Right lobe of liver (tissue), 6 donors: ENCODE results near the gene MEA1. TPM values are rescaled to one million over a fixed set of nuclear protein-coding genes. Genes with fewer than 3 reads are reported as not detected.

Experiments
- ATAC-seq, 4 donors: fragments of 200-7000 bp; cut with Tn5 transposase; one replicate each; pipeline ENCODE4 v1.9.1; 2020; ENCODE audit warnings: mild to moderate bottlenecking in 4 of 4, moderate library complexity in 4 of 4
- DNase-seq, 3 donors: peaks; one replicate each; pipeline ENCODE4 v3.0.0-alpha.2; 2020
- H3K27ac ChIP-seq, 3 donors: fragments of 200-600 bp; one replicate each; pipeline ENCODE4 v1.8.0; 2022
- H3K27me3 ChIP-seq, 2 donors: fragments of 200-600 bp; one replicate each; pipeline ENCODE4 v1.8.0; 2022
- H3K36me3 ChIP-seq, 4 donors: fragments of 200-600 bp; sonication (generic) in 1 of 4; one replicate each; pipeline versions ENCODE4 v1.5.1 to v1.8.0; 2017 to 2022; ENCODE audit warnings: control low read depth in 1 of 4
- H3K4me1 ChIP-seq, 4 donors: fragments of 200-600 bp; sonication (generic) in 1 of 4; one replicate each; pipeline versions ENCODE4 v1.5.1 to v1.8.0; 2017 to 2022; ENCODE audit warnings: control low read depth in 1 of 4
- H3K4me3 ChIP-seq, 3 donors: fragments of 200-600 bp; one replicate each; pipeline ENCODE4 v1.8.0; 2022
- H3K9me3 ChIP-seq, 4 donors: fragments of 200-600 bp; sonication (generic) in 1 of 4; one replicate each; pipeline versions ENCODE4 v1.5.1 to v1.8.0; 2017 to 2022; ENCODE audit warnings: control low read depth in 1 of 4
- CTCF ChIP-seq, 4 donors: fragments of 200-600 bp in 3 of 4; fragments of 450-650 bp in 1 of 4; IDR thresholded peaks; one replicate each; pipeline versions ENCODE4 v1.5.1 to v1.8.0; 2016 to 2022; ENCODE audit warnings: antibody characterized with exemption in 4 of 4, mild to moderate bottlenecking in 2 of 4
- POLR2A ChIP-seq: fragments of 450-650 bp; IDR thresholded peaks from one replicate; pipeline ENCODE4 v1.6.1; 2017; ENCODE audit warnings: antibody characterized with exemption, mild to moderate bottlenecking
- WGBS: methylation state at CpG from one replicate; pipeline ENCODE4 v1.1.6; 2018; ENCODE audit warnings: low coverage, low lambda C conversion rate; ENCODE audit not compliant: insufficient coverage; ENCODE audit errors: missing lambda C conversion rate; 5-methylcytosine and 5-hydroxymethylcytosine counted together
- intact Hi-C, 2 donors: fragments of 100-400 bp; cut with DNase I; formaldehyde crosslinking; loops; one replicate each; pipeline versions ENCODE4 v1.11.2 to v1.14.1; 2022
- total RNA-seq, 6 experiments: library from RNA; depleted of rRNA in 2 of 6; stranded (reverse); fragments of >200 nt in 2 of 6; fragmentation: NEBNext Ultra II Directional in 3 of 6; extraction: Animal tissue kit (Norgen Biotek cat#: 25700) in 3 of 6; gene quantifications; one replicate each; pipeline versions ENCODE4 v1.1.0 to v1.2.4, GENCODE V29; 2016 to 2023
- donor health status: DM: no; HTN: yes; CAD: no.
- donor health status: DM: no; HTN: no; CAD: no.
- donor health status: DM: no; HTN: no; CAD: no.
- donor health status: DM: no; HTN: yes; CAD: no.
- donor health status: DM: no; HTN: yes; CAD: no.

The MEA1 gene
- total RNA-seq, 6 experiments from 2014 or later = 19.1 to 39.1 (median 25.2) TPM

- Histone ChIP-seq H3K4me1 (peaks cover 0 to 11% (median 0%) of the 10 kb centered on the region in 4 donors), H3K4me3 (no peak overlapping the region), H3K27ac (no peak overlapping the region), H3K9me3 (no peaks in the 10 kb centered on the region), H3K27me3 (no peaks in the 10 kb centered on the region), H3K36me3 (peaks cover 0 to 19% (median 7%) of the 10 kb centered on the region in 4 donors)
- WGBS = 90% methylated on average over 8 of the region's 9 CpGs
- ATAC-seq (no peak), DNase-seq (no peak)
- intact Hi-C loops = no loop called here
- TF ChIP-seq POLR2A = no peak
- no peak for TF ChIP-seq CTCF (IDR thresholded peaks at IDR 0.05)
Observed at GRCh38 chr6:43036712-43037111, 23.0 kb upstream of the MEA1 start.

GRCh38 chr6:43035495-43036194 is 21.9 kb upstream of the MEA1 start:
- Histone ChIP-seq H3K9me3 (no peaks in the 10 kb centered on the region), H3K27me3 (no peaks in the 10 kb centered on the region), H3K36me3 (peaks cover 0 to 20% (median 5%) of the 10 kb centered on the region in 4 donors), H3K27ac (no peak overlapping the region), H3K4me3 (no peak overlapping the region), H3K4me1 (peaks cover 0 to 11% (median 0%) of the 10 kb centered on the region in 4 donors)
- intact Hi-C loops = no loop called here
- DNase-seq (peak in 1 of 3 donors; percentile 77), ATAC-seq (peak; percentile 43 to 95 (median 74))
- TF ChIP-seq POLR2A (no peak), CTCF (IDR thresholded peaks at IDR 0.05) (no peak)
- WGBS = 27% methylated on average over 2 of the region's 4 CpGs

GRCh38 chr6:43034190-43034525 is 20.4 kb upstream of the MEA1 start:
- intact Hi-C loops = no loop called here
- peaks cover 0 to 11% (median 0%) of the 10 kb centered on the region in 4 donors for H3K4me1 ChIP-seq
- no peaks in the 10 kb centered on the region for H3K27me3 ChIP-seq
- no peak for ATAC-seq
- TF ChIP-seq CTCF (IDR thresholded peaks at IDR 0.05) (no peak), POLR2A (no peak)
- no peak overlapping the region for H3K4me3 ChIP-seq
- H3K36me3 ChIP-seq = peaks cover 0 to 35% (median 8%) of the 10 kb centered on the region in 4 donors
- no peaks in the 10 kb centered on the region for H3K9me3 ChIP-seq
- 67% methylated on average over 1 of the region's 2 CpGs for WGBS
- no peak for DNase-seq
- H3K27ac ChIP-seq = no peak overlapping the region

GRCh38 chr6:43033496-43034189 is 19.9 kb upstream of the MEA1 start:
- WGBS = 67% methylated on average over 1 of the region's 2 CpGs
- no peak for DNase-seq
- ATAC-seq = no peak
- Histone ChIP-seq H3K27me3 (no peaks in the 10 kb centered on the region), H3K27ac (no peak overlapping the region), H3K4me1 (peaks cover 0 to 11% (median 0%) of the 10 kb centered on the region in 4 donors), H3K9me3 (no peaks in the 10 kb centered on the region), H3K36me3 (peaks cover 0 to 39% (median 10%) of the 10 kb centered on the region in 4 donors), H3K4me3 (no peak overlapping the region)
- intact Hi-C loops = no loop called here
- TF ChIP-seq CTCF (IDR thresholded peaks at IDR 0.05) (no peak), POLR2A (no peak)
